Endothelial cell (in vitro differentiated cells): ENCODE measurements around the gene DCUN1D4. TPM values are rescaled to one million over a fixed set of nuclear protein-coding genes. Genes with fewer than 3 reads are reported as not detected.

ENCODE experiments used
- DNase-seq: peaks from one replicate; pipeline ENCODE4 v3.0.0; 2021; ENCODE audit warnings: low spot score
- H3K27ac Mint-ChIP-seq: one replicate; pipeline ENCODE4 v1.8.0; 2021; ENCODE audit warnings: mixed read lengths, inconsistent platforms; ENCODE audit not compliant: unreplicated experiment
- H3K27me3 Mint-ChIP-seq: one replicate; pipeline ENCODE4 v1.8.0; 2021; ENCODE audit warnings: mild to moderate bottlenecking, moderate library complexity, mixed read lengths, inconsistent platforms; ENCODE audit not compliant: unreplicated experiment
- H3K36me3 Mint-ChIP-seq: one replicate; pipeline ENCODE4 v1.8.0; 2021; ENCODE audit warnings: mild to moderate bottlenecking, low read depth, mixed read lengths, inconsistent platforms; ENCODE audit not compliant: unreplicated experiment
- H3K4me1 Mint-ChIP-seq: one replicate; pipeline ENCODE4 v1.8.0; 2021; ENCODE audit warnings: mild to moderate bottlenecking, mixed read lengths, inconsistent platforms; ENCODE audit not compliant: unreplicated experiment
- H3K4me3 Mint-ChIP-seq: one replicate; pipeline ENCODE4 v1.8.0; 2021; ENCODE audit warnings: mild to moderate bottlenecking, mixed read lengths, inconsistent platforms; ENCODE audit not compliant: unreplicated experiment
- H3K9me3 Mint-ChIP-seq: one replicate; pipeline ENCODE4 v1.8.0; 2021; ENCODE audit warnings: mixed read lengths, inconsistent platforms; ENCODE audit not compliant: unreplicated experiment
- total RNA-seq: library from RNA; stranded (reverse); fragmentation: NEBNext Ultra II Directional; extraction: Animal tissue kit (Norgen Biotek cat#: 25700); gene quantifications from one replicate; pipeline ENCODE4 v1.2.1, GENCODE V29; 2021; ENCODE audit not compliant: unreplicated experiment
- TF ChIP-seq, protein P1 (sequence below): fragments of 200-600 bp; sonication (generic); IDR thresholded peaks from one replicate; pipeline ENCODE4 v1.5.0; 2021; ENCODE audit warnings: antibody characterized with exemption; ENCODE audit not compliant: unreplicated experiment

DCUN1D4 gene
- total RNA-seq, 1 donor from 2014 or later: 61.0 TPM

DNA sequence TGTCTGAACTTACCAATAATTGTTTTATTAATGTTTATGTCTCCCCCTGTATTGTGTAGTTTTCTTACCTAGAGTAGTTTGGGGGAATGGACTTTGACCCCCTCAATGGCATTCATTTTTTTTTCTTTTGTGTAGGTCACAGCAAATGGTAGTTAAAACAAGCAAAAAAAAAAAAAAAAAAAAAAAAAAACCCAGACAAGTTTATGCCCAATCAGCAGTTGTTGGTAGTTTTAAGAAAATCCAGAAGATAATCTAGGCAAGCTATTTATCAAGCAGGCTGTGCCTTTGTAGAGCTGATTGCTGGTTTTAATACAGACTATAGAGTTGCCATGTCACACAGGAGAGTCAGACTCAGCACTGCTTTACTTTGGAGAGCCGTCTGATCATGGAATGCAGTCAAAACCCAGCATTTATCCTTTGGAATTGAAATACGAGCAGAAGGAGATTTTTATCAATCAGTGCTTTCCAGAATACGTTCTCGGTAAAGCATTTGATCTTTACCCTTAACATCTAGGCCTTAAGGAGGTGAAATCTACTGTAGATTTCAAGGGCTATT lies 16.6 kb downstream of the DCUN1D4 start:
- Mint-ChIP-seq H3K4me3 (no peak overlapping the region), H3K27ac (no peak overlapping the region), H3K27me3 (no peaks in the 10 kb centered on the region), H3K36me3 (no peaks in the 10 kb centered on the region), H3K4me1 (no peaks in the 10 kb centered on the region), H3K9me3 (no peaks in the 10 kb centered on the region)
- TF ChIP-seq, protein P1, sequence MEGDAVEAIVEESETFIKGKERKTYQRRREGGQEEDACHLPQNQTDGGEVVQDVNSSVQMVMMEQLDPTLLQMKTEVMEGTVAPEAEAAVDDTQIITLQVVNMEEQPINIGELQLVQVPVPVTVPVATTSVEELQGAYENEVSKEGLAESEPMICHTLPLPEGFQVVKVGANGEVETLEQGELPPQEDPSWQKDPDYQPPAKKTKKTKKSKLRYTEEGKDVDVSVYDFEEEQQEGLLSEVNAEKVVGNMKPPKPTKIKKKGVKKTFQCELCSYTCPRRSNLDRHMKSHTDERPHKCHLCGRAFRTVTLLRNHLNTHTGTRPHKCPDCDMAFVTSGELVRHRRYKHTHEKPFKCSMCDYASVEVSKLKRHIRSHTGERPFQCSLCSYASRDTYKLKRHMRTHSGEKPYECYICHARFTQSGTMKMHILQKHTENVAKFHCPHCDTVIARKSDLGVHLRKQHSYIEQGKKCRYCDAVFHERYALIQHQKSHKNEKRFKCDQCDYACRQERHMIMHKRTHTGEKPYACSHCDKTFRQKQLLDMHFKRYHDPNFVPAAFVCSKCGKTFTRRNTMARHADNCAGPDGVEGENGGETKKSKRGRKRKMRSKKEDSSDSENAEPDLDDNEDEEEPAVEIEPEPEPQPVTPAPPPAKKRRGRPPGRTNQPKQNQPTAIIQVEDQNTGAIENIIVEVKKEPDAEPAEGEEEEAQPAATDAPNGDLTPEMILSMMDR: no peak
- DNase-seq: no peak

- Mint-ChIP-seq H3K9me3 (no peaks in the 10 kb centered on the region), H3K36me3 (peaks cover 20% of the 10 kb centered on the region), H3K27me3 (no peaks in the 10 kb centered on the region), H3K4me1 (no peaks in the 10 kb centered on the region), H3K4me3 (no peak overlapping the region), H3K27ac (no peak overlapping the region)
- no peak for DNase-seq
- TF ChIP-seq, protein P1: no peak
Measured at GRCh38 chr4:51862199-51862598, 19.2 kb downstream of the DCUN1D4 start.

- Mint-ChIP-seq H3K36me3 (peaks cover 23% of the 10 kb centered on the region), H3K4me1 (no peaks in the 10 kb centered on the region), H3K4me3 (no peak overlapping the region), H3K27me3 (no peaks in the 10 kb centered on the region), H3K9me3 (no peaks in the 10 kb centered on the region), H3K27ac (no peak overlapping the region)
- no peak for DNase-seq
- TF ChIP-seq, protein P1: no peak
Measured at GRCh38 chr4:51862781-51863180, 19.8 kb downstream of the DCUN1D4 start.

DNA sequence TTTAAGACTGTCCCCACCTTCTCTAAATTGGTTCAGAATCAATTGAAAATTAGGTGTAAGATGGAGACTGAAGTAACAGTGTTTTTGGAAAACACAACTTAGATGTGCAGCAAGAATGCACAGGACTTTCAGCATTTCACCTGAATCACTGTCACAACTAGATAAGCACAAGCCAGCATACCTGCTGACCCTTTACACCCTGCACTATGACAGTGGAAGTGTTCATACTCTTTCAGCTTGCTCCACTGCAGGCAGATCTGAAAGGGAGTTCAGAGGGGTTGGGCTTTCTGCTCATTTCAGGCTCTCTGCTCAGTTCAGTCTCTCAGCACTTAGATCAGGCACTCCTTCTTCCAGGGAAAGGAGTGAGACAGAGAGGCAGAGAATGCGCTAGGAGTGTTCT lies 22.8 kb downstream of the DCUN1D4 start:
- Mint-ChIP-seq H3K27me3 (no peaks in the 10 kb centered on the region), H3K4me1 (no peaks in the 10 kb centered on the region), H3K27ac (no peak overlapping the region), H3K9me3 (no peaks in the 10 kb centered on the region), H3K36me3 (peaks cover 23% of the 10 kb centered on the region), H3K4me3 (no peak overlapping the region)
- TF ChIP-seq, protein P1: no peak
- no peak for DNase-seq

GRCh38 chr4:51866835-51867234 lies 23.9 kb downstream of the DCUN1D4 start:
- Mint-ChIP-seq H3K36me3 (peaks cover 23% of the 10 kb centered on the region), H3K4me1 (no peaks in the 10 kb centered on the region), H3K9me3 (no peaks in the 10 kb centered on the region), H3K27ac (no peak overlapping the region), H3K27me3 (no peaks in the 10 kb centered on the region), H3K4me3 (no peak overlapping the region)
- no peak for DNase-seq
- TF ChIP-seq, protein P1: no peak
